GM21717 (cell line): Measurements from ENCODE around the gene SDK1.

Experiments
- ATAC-seq: cut with Tn5 transposase; IDR thresholded peaks from one replicate; pipeline ENCODE4 v1.9.1; 2021; ENCODE audit warnings: mild to moderate bottlenecking, moderate library complexity; ENCODE audit not compliant: unreplicated experiment

Gene SDK1

GRCh38 chr7:4057289-4057616, 756.2 kb downstream of the SDK1 start:
- no peak for ATAC-seq

DNA sequence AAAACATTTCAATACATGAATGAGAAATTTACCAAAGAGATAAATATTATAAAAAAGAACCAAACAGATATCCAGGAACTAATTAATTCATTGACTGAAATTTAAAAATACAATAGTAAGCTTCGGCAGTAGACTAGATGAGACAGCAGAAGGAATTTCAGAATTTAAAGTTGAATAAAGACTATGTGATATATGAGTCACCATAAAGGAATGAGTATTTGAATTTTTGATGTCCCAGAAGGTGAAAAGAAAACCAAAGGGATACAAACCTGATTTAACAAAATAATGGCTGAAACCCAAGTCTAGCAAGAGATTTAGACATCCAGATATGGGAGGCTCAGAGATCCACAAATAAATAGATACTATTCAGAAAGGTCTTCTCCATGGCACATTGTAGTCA, 757.1 kb downstream of the SDK1 start:
- no peak for ATAC-seq

DNA sequence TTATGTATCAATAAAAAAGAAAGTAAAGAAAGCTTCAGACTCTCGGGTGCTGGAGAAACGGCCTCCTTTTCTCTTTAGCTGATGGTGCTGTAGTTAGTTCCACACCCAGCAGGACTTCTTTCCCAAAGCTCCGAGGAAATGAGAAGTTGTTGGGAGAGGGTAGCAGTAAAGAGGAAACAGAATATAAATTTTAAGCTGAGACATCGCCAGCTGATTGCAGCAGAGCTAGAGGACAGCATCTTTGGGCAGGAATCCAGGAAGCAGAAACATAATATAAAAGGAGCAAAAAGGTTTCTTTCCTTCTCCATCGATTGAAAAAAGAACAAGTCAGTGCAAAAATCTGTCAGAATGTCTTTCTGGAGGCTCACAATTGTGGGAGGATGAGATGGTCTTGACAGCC, 764.1 kb downstream of the SDK1 start:
- ATAC-seq: no peak

DNA sequence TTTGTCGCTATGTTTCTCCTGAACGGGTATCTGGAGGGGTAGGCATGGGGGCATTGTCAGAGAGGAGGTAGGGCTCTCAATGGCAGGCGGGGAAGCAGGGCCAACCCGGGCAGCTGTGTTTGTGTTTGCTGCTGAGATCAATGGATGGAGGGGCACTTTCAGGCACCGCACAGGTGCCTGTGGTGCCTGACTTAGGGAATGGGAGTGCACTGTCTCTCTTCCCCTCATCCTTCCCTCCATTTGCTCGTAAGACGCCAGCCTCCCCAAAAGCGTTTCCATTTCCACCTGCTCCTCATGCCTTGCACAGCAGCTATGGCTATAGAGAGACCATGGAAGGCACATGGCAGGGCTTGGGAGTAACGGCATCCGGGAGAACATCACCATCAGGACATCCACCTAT, 765.2 kb downstream of the SDK1 start:
- ATAC-seq: no peak

GRCh38 chr7:4066626-4067475, 765.8 kb downstream of the SDK1 start:
- ATAC-seq: no peak

- ATAC-seq: no peak
These were observed 766.4 kb downstream of the SDK1 start for GRCh38 chr7:4067476-4067760.

- no peak for ATAC-seq
These were observed 766.8 kb downstream of the SDK1 start for GRCh38 chr7:4067874-4068273.

DNA sequence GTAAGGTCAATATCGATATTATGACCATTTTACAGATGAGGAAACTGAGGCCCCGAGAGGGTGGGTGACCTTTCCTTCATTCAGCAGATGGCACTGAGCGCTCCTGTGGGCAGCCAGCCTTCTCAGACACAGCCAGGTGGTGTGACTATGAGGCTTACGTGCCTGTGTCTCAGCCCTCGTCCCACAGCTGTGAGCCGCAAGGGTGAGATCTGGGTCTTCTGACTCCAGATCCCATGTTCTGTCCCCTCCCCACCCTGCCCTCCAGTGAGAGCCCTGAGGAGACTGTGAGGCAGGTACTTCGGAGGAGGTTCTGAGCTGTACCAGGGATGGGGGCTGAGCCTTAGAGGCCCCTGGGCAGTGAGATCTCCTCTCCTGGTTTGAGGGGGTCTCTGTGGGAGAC, 767.2 kb downstream of the SDK1 start:
- no peak for ATAC-seq

DNA sequence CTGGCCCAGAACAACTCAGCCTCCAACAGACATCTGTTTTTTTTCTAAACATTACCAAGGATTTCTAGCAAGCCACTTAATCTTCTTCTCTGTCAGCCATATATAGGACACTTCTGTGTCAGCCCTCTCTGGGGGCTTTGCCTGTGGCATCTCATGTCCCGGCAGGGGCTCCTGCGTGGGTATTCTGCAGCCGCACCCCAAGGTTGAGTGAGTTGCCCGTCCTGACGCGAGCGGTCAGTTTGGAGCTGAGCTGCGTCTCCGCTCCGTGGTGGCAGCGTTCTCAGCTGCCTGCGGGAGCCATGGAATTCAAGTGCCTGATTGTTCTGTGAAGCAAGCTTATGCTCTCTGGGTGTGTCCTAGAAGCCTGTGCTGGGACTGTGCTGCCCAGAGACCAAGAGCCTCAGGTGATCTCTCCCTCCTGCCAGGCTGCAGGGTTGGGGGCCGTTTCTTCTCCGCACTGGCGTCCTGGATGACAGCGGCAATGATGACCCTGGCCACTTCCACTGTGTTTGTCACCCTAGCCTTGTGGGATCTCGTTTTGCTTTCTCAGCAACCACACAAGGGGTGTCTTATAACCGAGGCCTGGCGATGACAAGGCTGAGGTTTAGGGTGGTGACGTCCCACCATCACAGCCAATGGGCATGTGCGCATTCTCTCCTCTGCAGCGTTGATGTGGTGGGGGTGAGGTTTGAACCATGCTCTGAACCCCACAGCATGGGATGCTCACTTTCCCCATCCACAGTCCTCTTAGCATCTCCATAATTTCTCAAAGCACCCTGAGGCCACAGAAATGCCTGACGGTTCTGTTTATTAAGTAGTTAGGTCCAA, 768.4 kb downstream of the SDK1 start:
- ATAC-seq: no peak

DNA sequence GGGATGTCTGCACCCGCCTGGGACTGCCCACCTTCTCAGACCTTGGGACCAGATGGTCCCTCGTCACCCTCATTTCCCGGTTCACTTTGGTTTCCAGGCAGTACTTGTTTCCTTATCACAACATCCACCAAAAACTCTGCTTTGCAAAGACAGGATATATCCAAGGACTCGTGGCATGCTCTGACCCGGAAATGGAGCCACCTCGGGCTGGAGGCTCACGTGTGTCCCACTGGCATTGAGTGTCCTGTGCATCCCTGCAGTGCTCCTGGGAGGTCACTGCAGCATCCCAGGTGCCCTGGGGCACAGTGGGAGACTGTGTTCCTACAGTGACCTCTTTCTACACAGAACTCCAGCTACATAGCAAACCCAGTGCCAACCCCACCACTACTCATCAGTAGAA, 769.2 kb downstream of the SDK1 start:
- no peak for ATAC-seq

- no peak for ATAC-seq
These were observed 770.5 kb downstream of the SDK1 start for GRCh38 chr7:4071370-4072058.

GRCh38 chr7:4072161-4072925, 771.3 kb downstream of the SDK1 start:
- ATAC-seq: no peak

DNA sequence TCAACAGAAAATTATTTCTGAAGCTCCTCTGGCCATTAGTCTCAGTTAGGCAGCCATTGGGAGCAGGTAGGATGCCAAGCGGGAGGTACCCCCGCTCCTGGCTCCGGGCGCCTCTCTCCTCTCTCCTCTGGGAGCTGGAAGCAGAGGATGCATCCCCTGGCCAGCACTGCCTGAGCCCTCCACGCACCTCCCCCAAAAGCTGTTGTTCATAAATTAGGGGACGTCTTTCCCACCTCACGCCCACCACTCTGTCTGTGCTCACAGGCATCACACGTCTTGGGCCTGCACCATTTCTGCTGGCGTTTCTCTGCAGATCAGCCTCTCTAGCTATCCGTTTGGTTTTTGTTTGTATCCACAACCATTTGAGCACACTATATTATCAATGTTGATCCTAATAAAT, 772.0 kb downstream of the SDK1 start:
- no peak for ATAC-seq

DNA sequence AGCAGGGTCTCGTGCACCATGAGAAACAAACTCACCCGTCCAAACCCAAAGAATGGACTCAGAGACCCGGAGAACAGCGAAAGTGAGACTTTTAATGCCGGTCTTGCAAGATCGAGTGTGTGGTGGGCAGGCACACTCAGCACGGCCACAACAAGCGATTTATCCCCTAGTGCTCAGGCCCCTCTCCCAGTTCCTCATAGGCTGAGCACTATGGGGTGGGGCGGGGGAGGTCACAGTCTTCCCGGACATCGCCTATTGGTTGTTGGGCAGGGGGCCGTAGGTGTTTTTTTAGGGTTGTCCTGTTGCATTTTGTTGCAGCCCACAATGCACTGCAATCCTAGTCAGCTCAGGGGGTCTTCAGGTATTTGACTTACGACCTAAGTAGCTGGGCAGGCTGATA, 772.7 kb downstream of the SDK1 start:
- no peak for ATAC-seq

DNA sequence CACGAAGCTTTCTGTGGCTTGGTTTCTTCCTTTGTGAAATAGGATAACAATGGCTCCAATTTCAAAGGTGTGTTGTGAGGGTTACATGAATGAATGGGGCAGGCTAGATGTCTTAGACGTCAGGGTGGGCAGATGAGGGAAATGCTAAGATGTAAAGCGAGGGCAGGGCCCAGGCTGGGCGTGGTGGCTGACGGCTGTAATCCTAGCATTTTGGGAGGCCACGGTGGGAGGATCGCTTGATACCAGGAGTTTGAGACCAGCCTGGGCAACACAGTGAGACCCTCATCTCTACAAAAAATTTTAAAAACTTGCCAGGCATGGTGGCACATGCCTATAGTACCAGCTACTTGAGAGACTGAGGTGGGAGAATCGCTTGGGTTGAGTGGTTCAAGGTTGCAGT, 773.4 kb downstream of the SDK1 start:
- ATAC-seq: no peak

GRCh38 chr7:4074994-4075393, 773.9 kb downstream of the SDK1 start:
- no peak for ATAC-seq

GRCh38 chr7:4076701-4077294, 775.7 kb downstream of the SDK1 start:
- no peak for ATAC-seq

GRCh38 chr7:4077980-4078379, 776.9 kb downstream of the SDK1 start:
- ATAC-seq: no peak

GRCh38 chr7:4078580-4078979, 777.5 kb downstream of the SDK1 start:
- no peak for ATAC-seq

DNA sequence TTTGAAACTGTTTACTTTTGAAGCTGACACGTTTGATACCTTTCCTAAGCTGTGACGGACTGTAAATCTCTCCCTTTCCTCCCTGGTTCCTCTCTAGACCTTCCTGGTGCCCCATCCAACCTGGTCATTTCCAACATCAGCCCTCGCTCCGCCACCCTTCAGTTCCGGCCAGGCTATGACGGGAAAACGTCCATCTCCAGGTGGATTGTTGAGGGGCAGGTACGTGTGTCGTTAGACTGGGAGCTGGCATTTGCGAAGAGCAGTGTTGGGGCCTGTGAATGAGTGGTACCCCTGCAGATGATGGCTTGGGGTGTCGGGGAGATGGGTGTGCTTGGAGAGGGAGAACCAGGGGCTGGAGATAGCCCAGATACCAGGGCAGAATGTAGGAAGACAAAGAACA, 778.3 kb downstream of the SDK1 start:
- no peak for ATAC-seq

DNA sequence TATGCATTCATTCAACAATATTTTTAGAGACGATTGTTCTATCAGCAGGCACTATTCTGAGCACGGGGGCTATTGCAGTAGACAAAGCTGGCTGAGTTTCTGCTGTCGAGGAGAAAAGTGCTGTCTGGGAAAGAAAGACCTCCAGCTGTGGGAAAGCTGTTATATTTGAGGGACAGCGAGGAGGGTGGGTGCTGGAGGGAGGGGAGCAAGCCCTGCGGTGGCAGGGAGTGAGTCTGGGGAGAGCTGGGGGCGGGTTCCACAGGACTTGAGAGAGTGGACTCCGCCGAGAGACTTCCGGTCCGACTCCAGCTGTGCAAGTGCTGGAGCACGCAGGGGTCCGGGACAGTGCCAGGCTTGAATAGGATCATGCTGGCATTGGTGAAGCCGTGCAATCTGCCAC, 778.9 kb downstream of the SDK1 start:
- ATAC-seq: no peak
